K562 (cell line): Measurements from ENCODE around the gene SNX10. TPM values are rescaled to one million over a fixed set of nuclear protein-coding genes. Genes with fewer than 3 reads are reported as not detected.

Experiments
- ARID2 ChIP-seq: fragments of 450-650 bp; IDR thresholded peaks from 2 replicates; pipeline ENCODE4 v1.6.1; 2017; ENCODE audit warnings: antibody characterized with exemption, mild to moderate bottlenecking
- FOXA1 ChIP-seq: fragments of 450-650 bp; IDR thresholded peaks from 2 replicates; pipeline ENCODE4 v1.6.1; 2016; ENCODE audit warnings: mild to moderate bottlenecking, borderline replicate concordance
- ILK ChIP-seq: fragments of 450-650 bp; IDR thresholded peaks from 2 replicates; pipeline ENCODE4 v1.6.1; 2016; ENCODE audit warnings: missing genetic modification characterization, low read depth, mild to moderate bottlenecking, missing compliant biosample characterization, moderate library complexity, borderline replicate concordance
- PREB ChIP-seq: sonication (generic); formaldehyde crosslinking; IDR thresholded peaks from 2 replicates; pipeline ENCODE4 v1.8.1; 2023; ENCODE audit warnings: mild to moderate bottlenecking, missing genetic modification reagents
- ZNF449 ChIP-seq: fragments of 250-450 bp; sonication (Bioruptor Pico); IDR thresholded peaks from 2 replicates; pipeline ENCODE4 v1.8.0; 2022; ENCODE audit warnings: moderate library complexity, mild to moderate bottlenecking, inconsistent platforms
- polyA plus RNA-seq, 8 experiments: library from polyadenylated mRNA; depleted of rRNA in 4 of 8; stranded (reverse) in 5 of 8; unstranded in 3 of 8; fragments of >200 nt; fragmentation: Nextera tagmentation in 2 of 8; fragmentation: Illumina TruSeq in 1 of 8; extraction: Ambion mirVana in 2 of 8; extraction: Trizol in 1 of 8; gene quantifications; 2 replicates each; pipeline versions ENCODE4 v1.2.1 to v1.2.3, GENCODE V29; 2011 to 2014; ENCODE audit warnings: inconsistent platforms in 1 of 8, missing spikeins in 1 of 8
- total RNA-seq, 7 experiments: library from RNA; depleted of rRNA in 6 of 7; stranded (reverse); fragments of >200 nt in 6 of 7; fragmentation: Illumina TruSeq in 2 of 7; extraction: Trizol in 2 of 7; gene quantifications; 2 replicates each; pipeline versions ENCODE4 v1.2.1 to v1.2.3, GENCODE V29; 2011 to 2021; ENCODE audit warnings: low replicate concordance in 1 of 7
- TF ChIP-seq, protein P1 (sequence below): fragments of 250-450 bp; sonication (Bioruptor Pico); IDR thresholded peaks from 2 replicates; pipeline ENCODE4 v1.4.0; 2020; ENCODE audit warnings: borderline replicate concordance
- TF ChIP-seq, protein P2 (sequence below): sonication (generic); formaldehyde crosslinking; IDR thresholded peaks from 2 replicates; pipeline ENCODE4 v1.8.0; 2022; ENCODE audit warnings: mild to moderate bottlenecking, missing genetic modification reagents, borderline replicate concordance
- TF ChIP-seq, protein P3 (sequence below), 2 experiments: fragments of 450-650 bp; formaldehyde crosslinking in 1 of 2; IDR thresholded peaks; 2 replicates each; pipeline versions ENCODE4 v1.4.0 to v1.6.1; 2014 to 2020; ENCODE audit warnings: mild to moderate bottlenecking in 2 of 2, borderline replicate concordance in 1 of 2, low read depth in 1 of 2
- TF ChIP-seq, protein P4 (sequence below): fragments of 250-450 bp; sonication (Bioruptor Pico); IDR thresholded peaks from 2 replicates; pipeline ENCODE4 v1.8.0; 2022; ENCODE audit warnings: inconsistent platforms

The SNX10 gene
- total and polyA plus RNA-seq, 9 of the 15 experiments (the other 6 are each of a cell fraction or from before 2014, with no cell fraction given), result 6.9 to 16.5 (median 11.5) TPM

DNA sequence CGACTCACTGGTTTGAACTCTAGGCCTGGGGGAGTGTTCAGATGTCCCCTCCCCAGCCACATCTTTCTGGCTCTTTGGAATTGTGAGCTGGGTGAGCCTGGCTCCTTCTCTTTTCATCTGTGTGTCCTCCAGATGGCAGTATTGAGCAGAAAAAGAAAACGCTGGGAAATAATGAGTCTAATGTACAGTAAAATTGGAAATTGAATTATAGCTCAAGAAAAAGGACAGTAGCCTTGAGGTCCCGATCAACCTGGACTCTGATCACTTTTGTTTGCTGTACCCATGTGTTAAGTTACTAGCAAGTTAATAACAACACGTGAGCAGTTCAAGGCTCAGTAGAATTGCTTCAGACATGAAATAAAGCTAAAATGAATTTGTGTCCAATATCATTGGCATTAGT, 77.9 kb downstream of the SNX10 start (continued):
- TF ChIP-seq, protein P1, sequence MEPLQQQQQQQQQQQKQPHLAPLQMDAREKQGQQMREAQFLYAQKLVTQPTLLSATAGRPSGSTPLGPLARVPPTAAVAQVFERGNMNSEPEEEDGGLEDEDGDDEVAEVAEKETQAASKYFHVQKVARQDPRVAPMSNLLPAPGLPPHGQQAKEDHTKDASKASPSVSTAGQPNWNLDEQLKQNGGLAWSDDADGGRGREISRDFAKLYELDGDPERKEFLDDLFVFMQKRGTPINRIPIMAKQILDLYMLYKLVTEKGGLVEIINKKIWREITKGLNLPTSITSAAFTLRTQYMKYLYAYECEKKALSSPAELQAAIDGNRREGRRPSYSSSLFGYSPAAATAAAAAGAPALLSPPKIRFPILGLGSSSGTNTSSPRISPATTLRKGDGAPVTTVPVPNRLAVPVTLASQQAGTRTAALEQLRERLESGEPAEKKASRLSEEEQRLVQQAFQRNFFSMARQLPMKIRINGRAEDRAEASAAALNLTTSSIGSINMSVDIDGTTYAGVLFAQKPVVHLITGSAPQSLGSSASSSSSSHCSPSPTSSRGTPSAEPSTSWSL (CRISPR knock-in tag), result no peak
- TF ChIP-seq ILK (tag) (no peak), ARID2 (no peak), ZNF449 (CRISPR knock-in tag) (no peak), PREB (CRISPR knock-in tag) (no peak), FOXA1 (no peak)
- TF ChIP-seq, protein P2, sequence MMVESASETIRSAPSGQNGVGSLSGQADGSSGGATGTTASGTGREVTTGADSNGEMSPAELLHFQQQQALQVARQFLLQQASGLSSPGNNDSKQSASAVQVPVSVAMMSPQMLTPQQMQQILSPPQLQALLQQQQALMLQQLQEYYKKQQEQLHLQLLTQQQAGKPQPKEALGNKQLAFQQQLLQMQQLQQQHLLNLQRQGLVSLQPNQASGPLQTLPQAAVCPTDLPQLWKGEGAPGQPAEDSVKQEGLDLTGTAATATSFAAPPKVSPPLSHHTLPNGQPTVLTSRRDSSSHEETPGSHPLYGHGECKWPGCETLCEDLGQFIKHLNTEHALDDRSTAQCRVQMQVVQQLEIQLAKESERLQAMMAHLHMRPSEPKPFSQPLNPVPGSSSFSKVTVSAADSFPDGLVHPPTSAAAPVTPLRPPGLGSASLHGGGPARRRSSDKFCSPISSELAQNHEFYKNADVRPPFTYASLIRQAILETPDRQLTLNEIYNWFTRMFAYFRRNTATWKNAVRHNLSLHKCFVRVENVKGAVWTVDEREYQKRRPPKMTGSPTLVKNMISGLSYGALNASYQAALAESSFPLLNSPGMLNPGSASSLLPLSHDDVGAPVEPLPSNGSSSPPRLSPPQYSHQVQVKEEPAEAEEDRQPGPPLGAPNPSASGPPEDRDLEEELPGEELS (CRISPR knock-in tag), result no peak
- TF ChIP-seq, protein P3, sequence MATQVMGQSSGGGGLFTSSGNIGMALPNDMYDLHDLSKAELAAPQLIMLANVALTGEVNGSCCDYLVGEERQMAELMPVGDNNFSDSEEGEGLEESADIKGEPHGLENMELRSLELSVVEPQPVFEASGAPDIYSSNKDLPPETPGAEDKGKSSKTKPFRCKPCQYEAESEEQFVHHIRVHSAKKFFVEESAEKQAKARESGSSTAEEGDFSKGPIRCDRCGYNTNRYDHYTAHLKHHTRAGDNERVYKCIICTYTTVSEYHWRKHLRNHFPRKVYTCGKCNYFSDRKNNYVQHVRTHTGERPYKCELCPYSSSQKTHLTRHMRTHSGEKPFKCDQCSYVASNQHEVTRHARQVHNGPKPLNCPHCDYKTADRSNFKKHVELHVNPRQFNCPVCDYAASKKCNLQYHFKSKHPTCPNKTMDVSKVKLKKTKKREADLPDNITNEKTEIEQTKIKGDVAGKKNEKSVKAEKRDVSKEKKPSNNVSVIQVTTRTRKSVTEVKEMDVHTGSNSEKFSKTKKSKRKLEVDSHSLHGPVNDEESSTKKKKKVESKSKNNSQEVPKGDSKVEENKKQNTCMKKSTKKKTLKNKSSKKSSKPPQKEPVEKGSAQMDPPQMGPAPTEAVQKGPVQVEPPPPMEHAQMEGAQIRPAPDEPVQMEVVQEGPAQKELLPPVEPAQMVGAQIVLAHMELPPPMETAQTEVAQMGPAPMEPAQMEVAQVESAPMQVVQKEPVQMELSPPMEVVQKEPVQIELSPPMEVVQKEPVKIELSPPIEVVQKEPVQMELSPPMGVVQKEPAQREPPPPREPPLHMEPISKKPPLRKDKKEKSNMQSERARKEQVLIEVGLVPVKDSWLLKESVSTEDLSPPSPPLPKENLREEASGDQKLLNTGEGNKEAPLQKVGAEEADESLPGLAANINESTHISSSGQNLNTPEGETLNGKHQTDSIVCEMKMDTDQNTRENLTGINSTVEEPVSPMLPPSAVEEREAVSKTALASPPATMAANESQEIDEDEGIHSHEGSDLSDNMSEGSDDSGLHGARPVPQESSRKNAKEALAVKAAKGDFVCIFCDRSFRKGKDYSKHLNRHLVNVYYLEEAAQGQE (IDR thresholded peaks at IDR 0.05; ENCODE audit: borderline replicate concordance), result peak; percentile 80
- TF ChIP-seq, protein P3 (CRISPR knock-in tag; IDR thresholded peaks at IDR 0.05; ENCODE audit: low read depth), result no peak
- TF ChIP-seq, protein P4, sequence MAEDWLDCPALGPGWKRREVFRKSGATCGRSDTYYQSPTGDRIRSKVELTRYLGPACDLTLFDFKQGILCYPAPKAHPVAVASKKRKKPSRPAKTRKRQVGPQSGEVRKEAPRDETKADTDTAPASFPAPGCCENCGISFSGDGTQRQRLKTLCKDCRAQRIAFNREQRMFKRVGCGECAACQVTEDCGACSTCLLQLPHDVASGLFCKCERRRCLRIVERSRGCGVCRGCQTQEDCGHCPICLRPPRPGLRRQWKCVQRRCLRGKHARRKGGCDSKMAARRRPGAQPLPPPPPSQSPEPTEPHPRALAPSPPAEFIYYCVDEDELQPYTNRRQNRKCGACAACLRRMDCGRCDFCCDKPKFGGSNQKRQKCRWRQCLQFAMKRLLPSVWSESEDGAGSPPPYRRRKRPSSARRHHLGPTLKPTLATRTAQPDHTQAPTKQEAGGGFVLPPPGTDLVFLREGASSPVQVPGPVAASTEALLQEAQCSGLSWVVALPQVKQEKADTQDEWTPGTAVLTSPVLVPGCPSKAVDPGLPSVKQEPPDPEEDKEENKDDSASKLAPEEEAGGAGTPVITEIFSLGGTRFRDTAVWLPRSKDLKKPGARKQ (CRISPR knock-in tag), result no peak
- TF ChIP-seq, all 486 proteins: peak for 7
